ENCODE data around the gene PRKG1.
"Not testable (repeated sequence)": the region's sequence is repeated elsewhere in the genome, so short reads cannot be mapped to it uniquely, and the experiment has no call there.

The PRKG1 gene

DNA sequence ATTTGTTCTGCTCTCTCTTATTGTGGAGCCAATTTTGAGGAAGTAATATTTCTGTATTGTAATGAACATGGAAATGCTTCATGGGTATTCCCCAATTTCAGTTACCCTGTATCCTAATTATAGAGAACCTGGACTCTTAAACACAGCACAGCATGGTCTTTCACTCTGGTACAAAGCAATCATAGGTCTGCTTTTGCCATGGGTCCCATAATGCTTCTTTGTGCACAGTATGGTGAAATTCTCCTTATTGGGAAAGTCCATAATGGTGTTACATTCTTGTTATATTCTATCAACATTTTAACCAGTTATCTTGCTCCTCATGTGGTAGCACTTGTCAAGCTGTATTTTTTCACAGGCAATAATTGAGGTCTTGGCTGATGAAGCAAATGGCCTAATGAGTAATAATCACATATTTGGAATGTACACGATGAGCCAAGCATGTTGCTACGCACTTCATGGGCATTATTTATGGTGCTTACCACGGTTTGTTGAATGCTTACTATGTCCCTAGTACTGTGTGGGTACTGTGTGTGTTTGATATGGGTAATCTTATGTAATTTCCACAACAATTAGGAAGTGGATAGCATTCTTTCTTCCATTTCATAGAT, 42.9 kb downstream of the PRKG1 start:
- no peak for DNase-seq (ENCODE audit: low read depth, low spot score)

DNA sequence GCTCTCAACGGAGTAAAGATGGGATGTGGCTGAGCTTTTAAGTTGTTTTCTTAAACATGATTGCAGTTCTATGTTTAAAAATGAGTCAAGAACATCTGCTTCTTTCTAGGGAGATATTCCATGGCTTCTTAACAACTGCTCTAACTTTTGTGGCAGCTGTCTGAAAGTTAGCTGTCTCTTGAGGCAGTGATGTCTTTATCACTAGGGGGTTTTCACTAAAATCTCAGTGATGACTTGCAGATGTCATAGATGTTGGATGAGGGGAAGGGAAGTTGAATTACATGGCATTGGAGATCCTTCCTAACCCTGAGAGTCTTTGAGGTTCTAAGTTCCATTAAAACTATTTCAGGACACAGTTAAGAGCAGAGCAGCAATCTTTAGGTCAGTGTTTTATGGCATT, 43.5 kb downstream of the PRKG1 start:
- no peak for DNase-seq (ENCODE audit: low read depth, low spot score)

DNA sequence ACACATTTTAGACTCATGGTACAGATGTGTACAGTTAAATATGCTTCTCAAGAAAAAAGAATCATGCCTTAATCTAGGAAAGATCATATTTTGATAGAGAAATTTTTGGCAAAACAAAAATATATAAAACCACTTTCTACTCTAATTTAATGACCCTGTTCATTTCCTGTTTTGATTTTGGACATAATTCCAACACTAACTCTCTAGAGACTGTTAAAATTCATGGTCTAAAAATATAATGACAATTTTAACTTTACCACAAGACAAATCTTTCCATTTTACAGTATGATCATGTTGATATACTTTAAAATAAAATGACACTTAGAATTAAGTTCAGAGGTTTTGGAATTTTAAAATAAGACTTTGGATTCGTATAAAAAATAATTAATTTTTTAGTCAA, 45.2 kb downstream of the PRKG1 start:
- DNase-seq (ENCODE audit: low read depth, low spot score) = no peak

DNA sequence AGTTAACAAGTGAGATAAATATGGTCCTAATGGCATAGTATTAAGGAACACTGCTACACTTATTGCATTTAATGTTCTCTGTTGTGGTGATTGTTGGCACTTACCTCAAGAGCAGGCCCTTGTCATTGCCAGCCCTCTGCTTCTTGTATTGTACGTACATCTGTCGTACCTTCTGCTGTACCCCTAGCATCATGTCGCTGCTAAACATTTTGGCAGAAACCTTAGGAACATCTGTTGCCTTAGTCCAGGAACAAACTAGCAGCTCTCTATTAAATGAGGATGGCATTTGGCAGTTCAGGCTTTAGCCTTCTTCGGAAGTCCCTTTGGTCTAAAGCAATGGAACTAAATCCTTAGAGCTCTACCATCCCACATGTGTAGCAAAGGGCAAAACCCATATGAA, 47.6 kb downstream of the PRKG1 start:
- no peak for DNase-seq (ENCODE audit: low read depth, low spot score)

DNA sequence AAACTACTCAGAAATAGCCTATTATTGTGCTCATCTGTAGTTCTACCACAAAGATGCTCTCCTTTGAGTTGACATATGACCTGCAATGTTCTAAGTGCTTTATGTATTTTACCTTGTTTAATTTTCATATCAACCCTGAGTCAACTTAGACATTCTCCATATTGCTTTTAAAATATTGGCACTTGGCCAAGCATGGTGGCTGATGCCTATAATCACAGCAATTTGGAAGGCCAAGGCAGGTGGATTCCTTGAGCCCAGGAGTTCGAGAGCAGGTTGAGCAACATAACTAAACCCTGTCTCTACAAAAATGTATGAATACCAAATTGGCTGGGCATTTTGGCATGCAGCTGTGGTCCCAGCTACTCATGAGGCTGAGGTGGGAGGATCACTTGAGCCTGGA, 50.6 kb downstream of the PRKG1 start:
- DNase-seq (ENCODE audit: low read depth, low spot score) = no peak

DNA sequence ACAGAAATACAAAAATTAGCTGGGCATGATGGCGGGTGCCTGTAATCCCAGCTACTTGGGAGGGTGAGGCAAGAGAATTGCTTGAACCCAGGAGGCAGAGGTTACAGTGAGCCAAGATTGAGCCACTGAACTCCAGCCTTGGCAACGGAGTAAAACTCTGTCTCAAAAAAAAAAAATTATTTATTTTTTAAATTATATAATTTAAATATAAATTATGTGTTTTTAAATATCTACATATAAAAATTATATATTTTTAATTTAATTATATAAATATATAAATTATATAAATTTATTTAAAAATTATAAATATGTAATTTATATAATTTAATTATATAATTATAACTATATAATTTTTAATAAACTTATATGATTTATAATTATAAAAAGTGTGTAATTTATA, 51.2 kb downstream of the PRKG1 start:
- no peak for DNase-seq (ENCODE audit: low read depth, low spot score)

DNA sequence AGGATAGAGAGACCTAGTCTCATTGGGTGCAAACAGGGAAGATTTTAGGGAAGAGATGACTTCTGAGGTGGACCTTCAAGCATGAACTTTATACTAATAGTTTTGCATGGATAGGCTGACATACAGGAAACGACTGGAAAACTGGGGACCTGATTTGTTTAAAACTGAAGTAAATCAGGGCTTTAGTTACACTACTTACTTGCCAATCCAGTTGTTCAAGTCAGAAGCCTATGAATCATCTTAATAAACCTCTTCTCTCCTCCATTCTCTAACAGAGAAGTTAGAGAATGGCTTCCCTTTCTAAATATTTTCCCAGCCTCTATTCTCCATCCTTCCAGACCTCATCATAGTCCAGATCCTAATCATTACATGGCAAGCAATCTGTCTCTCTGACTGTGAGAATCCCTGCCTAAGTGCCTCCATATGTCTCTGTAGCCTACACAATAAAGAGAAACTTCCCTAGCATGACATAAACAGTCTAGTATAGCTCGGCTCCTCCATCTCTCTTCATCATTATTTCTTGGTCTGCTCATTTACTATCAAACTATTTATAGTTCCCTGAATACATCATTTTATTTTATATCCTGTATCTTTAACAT, 55.8 kb downstream of the PRKG1 start:
- no peak for DNase-seq (ENCODE audit: low read depth, low spot score)

DNA sequence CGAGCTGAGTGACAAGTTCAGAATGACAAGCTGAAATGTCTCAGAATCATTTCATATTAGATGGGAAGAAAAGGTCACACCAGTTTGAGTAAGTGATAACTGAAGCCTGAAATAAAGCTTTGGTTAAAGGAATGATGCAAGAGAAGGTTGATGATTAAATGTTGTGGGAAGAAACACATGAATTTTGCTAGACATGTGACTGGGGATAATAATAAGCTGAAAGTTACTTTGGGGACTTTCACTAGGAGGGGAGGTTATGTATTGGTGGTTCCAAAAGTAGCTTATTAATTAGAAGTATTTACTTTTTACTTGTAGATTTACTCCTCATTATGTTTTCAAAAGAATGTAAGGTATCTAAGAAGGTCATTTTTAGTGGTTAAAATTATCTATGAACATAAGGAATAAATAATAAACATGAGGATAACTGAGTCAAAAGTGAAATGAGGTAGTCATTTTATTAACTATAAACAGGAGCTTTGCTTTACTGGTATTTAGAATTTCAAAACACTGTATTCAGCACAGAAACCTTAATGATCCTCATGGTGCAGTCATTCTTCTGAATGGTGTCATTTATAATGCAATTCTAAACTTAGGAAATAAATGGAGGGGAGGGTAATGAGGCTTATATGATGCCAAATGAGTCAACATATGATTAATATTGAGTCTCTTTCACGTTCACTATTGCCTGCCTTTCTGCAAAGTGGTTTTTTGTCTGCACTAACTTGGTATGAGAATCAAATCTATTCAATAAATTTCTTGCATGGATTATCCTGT, 63.7 kb downstream of the PRKG1 start:
- DNase-seq (ENCODE audit: low read depth, low spot score) = no peak

DNA sequence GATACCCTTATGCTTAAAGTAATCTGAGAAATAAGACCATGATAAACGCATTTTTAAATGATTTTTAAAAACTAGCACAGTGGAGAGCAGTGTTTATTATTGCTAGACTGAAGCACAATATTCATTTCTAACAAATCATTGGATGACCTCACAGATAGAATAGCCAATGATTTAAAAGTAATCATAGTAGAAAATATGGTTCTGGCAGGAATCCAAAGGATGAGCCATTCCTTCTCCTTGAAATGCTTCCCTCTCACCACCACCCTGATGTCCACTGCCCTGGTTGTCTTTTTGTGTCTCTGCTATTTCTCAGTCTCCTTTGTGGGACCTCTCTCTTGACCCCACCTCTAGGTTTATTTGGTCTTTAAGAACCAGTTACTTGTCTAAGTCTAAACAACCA, 64.9 kb downstream of the PRKG1 start:
- DNase-seq (ENCODE audit: low read depth, low spot score) = no peak

DNA sequence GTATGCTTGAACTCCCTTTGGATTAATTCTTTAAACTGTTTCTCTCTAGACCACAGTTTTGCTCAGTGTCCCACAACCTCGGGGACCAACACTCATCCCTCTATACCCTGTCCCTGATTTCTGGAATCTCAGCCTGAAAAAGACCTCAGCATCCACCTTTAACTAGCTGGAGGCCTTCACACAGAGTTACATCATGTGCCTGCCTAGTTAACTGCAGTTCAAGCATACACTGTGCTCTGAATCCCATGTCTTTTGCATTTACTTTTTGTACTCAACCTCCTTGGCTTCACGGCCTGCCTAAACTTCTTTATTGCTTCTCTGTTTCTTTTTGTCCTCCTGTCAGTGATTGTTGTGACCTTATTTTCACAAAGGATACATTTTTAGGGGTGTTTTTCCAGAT, 66.7 kb downstream of the PRKG1 start:
- no peak for DNase-seq (ENCODE audit: low read depth, low spot score)

DNA sequence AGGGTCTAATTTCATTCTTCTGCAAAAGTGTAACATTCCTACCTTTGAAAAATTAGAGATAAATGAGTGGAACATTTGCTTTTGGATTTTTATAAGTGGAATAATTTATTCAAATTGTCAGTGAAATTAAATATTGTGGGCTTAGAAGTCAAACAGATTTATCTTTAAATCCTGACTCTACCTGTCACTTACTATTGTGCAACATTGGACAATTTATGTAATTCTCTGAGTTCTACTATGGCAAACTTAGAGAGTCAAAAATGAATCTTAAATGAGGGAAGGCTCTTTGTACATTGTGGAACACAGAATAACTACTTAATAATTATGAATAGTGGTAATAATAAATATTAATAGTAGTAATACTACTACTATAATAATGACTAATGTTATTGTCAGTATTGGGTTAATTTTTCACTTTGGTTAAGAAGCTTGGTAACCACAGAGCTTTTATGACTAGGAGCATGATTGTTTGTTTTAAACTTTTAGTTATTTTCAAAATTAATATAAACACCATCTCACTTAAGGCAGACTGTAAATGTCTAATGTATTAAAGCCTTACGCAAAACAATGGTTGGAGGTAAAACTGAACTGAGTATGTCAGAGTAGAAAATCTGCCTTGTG, 70.0 kb downstream of the PRKG1 start:
- no peak for DNase-seq (ENCODE audit: low read depth, low spot score)

DNA sequence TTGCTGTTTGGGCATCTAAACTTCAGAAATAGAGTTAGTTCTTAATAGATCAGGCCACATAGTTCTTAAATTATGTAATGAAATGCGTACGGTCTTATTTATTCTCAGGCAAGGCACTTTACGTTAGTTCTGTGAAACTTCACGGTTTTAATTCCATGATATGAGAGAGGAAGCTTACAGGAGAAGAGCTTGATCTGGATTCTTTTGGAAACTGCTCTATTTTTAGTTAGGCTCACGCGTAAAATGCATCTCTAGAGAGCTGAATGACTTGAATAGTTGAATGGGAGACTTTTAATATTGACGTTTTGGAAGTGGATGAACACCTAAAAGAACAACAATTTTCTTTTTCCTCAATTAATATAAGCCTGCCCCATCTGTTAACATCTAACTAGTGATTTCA, 71.1 kb downstream of the PRKG1 start:
- DNase-seq (ENCODE audit: low read depth, low spot score) = no peak

DNA sequence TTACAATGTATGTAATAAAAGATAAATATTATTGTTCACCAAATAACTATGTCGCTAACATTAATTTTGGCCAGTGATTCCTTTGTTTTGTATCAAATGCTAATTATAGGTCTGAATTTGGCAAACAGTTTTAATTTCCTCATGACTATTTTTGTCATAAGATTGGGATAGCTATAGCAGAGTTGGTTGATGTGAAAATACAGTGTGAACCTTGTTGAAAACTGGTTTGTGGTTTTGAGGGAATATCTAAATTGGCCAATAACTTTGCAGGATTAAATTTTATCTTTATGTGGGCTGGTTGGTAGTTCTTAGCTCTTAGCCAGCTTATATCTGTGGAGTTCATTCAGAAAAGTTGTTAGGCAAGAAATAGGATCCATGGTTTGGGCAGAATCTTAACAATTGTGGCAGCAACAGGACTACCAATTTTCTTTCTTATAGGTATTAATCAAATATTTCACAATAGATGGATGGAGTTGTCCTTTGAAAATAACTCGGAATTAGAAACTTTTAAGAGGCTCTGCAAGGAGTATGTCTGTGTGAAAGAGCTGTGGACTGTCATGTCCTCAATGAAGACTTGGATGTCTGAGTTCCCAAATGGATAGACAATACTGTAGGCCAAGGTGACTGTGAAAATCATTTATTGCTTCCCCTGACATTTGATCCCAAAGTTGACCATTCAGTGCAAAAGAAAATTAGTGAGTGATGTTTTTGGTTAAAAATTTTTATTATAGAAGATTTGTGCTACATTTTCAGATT, 73.5 kb downstream of the PRKG1 start:
- no peak for DNase-seq (ENCODE audit: low read depth, low spot score)

DNA sequence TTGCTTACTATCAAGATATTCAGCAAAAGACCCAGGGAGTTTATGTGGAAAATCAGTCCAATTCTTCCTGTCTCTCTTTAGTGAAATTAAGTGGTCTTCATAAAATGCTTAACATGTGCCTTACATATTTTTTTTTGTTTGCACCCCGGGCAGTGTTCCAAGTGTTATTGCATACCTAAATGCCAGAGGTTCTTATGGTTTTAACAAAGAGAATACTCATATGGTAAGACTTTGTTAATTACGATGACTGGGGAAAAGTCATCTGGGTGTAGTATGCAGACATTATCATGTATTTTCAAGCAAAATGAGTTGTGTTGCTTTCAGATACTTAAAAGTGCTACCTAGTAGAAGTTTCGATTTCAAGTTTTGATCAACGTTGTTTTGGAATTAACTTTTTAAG, 82.6 kb downstream of the PRKG1 start:
- DNase-seq (ENCODE audit: low read depth, low spot score) = peak; percentile 39

DNA sequence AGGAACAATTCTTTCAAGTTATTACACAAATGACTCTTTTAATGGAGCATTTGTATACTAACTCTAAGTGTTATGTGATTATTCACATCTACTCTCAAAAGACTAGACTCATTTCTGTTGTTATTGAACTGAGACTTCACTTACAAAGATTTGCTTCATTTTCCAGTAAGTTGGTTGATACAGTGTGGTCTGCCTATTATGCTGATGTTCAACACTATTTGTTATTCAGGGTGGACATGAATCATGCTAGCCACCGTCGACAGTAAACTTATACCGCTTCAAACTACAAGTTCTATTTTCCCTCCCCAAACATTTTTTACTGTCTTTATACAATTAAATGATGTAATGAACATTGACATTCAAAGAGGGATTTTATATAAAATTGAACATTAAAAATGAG, 84.5 kb downstream of the PRKG1 start:
- peak; percentile 15 for DNase-seq (ENCODE audit: low read depth, low spot score)

DNA sequence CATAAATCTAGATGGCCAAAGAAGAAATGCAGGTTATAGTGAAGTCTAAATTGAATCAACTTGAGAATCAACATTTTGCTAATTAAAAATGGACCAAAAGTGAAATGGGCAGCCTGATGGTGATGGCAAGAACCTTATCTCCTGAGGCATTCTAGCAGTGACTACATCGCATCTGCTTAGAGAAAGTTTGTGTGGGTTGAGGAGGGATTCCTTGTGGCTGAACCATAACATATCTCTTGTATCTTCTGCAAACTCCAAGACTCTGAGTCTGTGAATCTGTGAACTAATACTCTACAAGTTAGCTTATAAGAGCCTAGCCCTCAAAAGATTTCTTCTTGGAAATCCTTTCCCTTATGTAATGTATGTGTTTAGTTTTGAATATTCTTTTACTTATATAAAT, 85.6 kb downstream of the PRKG1 start:
- DNase-seq (ENCODE audit: low read depth, low spot score) = no peak

DNA sequence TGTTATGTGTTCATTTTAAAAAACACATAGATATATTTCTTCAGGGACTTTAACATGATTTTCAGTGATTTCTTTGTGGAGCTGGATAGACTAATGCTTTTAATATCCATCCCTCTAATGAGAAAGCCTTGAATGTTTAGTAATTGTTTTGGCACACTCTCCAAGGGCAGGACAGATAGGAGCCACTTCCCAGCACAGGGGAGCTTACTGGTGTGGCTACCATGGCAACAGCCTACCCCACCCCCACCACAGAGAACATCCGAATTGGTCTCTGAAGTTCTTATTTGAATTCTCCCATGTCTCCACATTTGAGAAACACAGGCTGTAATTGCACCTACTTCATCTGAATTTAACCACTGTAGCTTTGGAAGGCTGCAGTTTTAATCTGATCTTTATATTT, 87.7 kb downstream of the PRKG1 start:
- peak; percentile 20 for DNase-seq (ENCODE audit: low read depth, low spot score)

DNA sequence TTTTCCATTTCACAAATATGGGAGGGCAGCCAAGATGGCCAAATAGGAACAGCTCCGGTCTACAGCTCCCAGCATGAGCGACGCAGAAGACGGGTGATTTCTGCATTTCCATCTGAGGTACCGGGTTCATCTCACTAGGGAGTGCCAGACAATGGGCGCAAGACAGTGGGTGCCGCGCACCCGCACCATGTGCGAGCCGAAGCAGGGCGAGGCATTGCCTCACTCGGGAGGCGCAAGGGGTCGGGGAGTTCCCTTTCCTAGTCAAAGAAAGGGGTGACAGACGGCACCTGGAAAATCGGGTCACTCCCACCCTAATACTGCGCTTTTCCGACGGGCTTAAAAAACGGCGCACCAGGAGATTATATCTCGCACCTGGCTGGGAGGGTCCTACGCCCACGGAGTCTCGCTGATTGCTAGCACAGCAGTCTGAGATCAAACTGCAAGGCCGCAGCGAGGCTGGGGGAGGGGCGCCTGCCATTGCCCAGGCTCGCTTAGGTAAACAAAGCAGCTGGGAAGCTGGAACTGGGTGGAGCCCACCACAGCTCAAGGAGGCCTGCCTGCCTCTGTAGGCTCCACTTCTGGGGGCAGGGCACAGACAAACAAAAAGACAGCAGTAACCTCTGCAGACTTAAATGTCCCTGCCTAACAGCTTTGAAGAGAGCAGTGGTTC, 89.2 kb downstream of the PRKG1 start:
- not testable (repeated sequence) for DNase-seq (ENCODE audit: low read depth, low spot score)

DNA sequence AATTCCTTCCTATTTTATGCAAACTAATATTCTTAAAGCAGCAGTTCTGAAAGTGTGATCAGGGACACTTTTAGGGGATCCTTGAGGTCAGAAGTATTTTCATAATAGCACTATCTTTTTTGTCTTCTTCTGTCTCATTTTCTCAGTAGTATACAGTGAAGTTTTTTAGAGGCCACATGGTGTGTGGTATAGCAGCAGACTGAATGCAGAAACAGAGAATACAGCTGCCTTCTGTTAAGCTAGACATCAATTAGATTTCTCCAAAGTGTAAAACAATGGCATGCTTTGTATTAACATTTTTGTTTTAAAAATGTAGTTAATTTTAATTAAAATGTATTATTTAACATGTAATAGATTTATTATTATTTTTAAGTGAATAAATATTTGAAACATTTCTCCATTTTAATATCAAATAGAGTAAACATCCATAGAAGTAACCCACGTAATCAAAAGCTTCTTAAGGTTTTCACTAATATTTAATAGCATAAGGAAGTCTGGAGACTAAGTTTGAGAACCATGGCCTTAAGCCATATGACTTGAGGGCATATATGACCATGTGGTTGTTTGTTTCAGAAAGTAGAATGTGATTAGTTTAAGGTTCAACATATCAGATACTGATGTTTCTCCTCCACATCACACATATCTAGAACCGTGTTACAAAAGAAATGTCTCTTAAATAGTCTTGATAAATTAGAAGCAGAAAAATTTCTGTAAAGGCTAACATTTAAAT, 94.0 kb downstream of the PRKG1 start:
- no peak for DNase-seq (ENCODE audit: low read depth, low spot score)

DNA sequence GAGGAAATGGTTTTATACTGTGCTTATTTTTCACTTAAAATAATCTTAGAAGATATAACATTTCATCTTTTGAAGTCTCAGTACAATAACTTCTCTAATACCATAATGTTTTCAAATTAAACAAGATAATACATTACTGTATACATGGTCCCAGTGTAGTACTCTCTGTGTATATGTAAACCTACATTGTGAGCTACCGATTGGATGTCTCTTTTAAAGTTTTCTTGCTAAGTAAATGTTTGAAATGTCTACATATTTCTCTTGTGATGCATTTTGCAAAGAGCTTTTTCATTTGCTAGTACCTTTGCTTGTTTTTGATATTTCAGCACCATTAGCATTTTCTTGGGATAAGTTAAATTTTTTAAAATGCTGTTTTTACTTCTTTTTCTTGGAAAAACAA, 94.8 kb downstream of the PRKG1 start:
- DNase-seq (ENCODE audit: low read depth, low spot score) = no peak
